IPS DF 19.7 (cell line): ENCODE measurements around the gene COASY.
"Not testable (repeated sequence)": the region's sequence is repeated elsewhere in the genome, so short reads cannot be mapped to it uniquely, and the experiment has no call there.

Source experiments
- DNase-seq: peaks from one replicate; pipeline ENCODE4 v3.0.0-alpha.2; 2013; ENCODE audit warnings: low read depth, low spot score

COASY gene

DNA sequence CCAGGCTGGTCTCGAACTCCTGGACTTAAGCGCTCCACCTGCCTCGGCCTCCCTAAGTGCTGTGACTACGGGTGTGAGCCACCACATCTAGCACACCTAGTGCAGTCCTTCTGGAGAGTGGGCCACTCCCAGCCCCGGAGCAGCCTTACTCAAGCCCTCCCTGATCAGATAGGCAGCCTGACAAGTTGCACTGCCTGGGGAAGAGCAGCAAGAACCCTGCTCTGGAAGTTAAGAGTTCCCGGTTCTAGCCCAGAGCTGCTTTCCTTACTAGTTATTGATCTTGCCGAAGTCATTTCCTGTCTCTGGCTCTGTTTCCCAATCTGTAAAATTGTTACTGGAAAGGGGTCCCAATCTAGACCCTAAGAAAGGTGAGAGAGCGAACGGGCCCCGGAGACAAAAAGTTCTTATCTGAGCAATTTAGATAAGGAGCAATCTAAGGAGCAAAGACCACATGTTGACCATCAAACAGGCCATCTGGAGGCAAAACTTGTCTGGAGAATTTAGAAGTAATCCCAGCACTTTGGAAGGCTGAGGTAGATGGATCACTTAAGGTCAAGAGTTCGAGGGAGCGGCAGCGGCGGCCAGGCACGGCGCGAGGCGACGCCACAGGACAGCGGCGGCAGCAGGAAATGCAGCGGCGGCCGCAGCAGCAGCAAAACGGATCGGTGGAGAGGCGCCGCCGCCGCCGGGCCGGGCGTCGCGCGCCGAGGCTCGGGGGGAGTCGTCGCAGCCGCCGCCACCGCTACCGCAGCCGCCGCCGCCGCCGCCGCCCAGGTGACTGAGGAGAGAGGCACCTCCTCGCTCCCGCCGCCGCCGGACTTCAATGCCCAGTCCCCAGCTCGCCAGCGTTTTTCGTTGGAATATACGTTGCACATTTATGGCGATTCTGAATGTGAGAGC lies 30.2 kb upstream of the COASY start:
- DNase-seq, result no peak

DNA sequence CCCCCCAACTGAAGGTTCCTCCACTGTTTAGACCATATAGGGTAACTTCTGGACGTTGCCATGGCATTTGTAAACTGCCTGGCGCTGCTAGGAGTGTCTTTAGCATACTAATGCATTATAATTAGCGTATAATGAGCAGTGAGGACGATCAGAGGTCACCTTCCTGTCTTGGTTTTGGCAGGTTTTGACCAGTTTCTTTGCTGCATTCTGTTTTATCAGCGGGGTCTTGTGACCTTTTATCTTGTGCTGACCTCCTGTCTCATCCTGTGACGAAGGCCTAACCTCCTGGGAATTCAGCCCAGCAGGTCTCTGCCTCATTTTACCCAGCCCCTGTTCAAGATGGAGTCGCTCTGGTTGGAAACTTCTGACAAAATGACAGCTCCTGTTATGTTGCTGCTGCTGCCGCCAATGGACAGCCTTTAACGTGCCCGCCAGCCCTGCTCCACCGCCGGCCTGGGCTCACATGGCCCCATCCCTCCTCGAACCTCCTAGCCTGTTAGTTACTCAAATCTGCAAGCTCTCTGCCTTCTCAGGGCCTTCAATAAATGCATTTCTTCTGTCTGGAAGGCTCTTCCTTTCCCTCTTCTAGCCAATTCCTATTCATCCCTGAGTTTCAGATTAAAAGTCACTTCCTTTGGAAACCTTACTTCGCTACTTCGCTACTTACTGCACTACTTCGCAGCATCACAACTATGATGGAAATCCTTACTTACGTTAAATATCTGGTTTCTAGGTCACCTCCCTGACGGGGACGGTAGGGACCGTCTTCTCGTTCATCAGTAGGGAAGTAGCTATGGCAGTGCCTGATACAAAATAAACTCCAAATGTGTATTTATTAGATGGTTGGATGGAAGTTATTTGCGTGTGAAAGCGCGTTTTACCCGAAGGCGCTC lies 26.5 kb upstream of the COASY start:
- no peak for DNase-seq

GRCh38 chr17:42536048-42536371 lies 25.9 kb upstream of the COASY start, which contains the start of gene NAGLU:
TSS of gene NAGLU (plus strand) at chr17:42536241. CDS start at chr17:42536273, 32 bp downstream.
- DNase-seq, result no peak

DNA sequence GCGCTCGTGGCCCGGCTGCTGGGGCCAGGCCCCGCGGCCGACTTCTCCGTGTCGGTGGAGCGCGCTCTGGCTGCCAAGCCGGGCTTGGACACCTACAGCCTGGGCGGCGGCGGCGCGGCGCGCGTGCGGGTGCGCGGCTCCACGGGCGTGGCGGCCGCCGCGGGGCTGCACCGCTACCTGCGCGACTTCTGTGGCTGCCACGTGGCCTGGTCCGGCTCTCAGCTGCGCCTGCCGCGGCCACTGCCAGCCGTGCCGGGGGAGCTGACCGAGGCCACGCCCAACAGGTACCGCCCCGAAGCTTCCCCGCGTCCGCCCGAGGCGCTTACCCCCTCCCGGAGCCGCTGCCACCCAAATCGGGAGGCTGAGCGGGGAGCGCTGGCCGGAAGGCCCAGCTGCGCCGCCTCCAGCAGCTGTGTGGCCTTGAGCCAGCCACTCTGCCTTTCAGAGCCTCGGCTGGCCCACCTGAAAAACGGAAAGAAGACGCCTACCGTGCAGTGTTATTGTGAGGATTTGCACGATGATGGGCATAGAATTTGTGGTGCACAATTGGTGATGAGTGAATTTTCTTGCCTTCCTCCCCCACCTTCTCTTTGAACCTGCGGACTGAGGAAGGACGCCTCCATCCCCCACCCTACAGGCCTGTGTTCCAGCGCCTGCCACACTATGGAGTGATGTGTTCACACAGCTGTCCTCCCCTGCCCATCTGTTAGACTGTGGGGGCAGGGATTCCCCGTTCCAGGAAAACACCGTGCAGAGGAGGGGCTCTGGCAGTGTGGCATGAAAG lies 25.4 kb upstream of the COASY start:
- DNase-seq, result no peak

DNA sequence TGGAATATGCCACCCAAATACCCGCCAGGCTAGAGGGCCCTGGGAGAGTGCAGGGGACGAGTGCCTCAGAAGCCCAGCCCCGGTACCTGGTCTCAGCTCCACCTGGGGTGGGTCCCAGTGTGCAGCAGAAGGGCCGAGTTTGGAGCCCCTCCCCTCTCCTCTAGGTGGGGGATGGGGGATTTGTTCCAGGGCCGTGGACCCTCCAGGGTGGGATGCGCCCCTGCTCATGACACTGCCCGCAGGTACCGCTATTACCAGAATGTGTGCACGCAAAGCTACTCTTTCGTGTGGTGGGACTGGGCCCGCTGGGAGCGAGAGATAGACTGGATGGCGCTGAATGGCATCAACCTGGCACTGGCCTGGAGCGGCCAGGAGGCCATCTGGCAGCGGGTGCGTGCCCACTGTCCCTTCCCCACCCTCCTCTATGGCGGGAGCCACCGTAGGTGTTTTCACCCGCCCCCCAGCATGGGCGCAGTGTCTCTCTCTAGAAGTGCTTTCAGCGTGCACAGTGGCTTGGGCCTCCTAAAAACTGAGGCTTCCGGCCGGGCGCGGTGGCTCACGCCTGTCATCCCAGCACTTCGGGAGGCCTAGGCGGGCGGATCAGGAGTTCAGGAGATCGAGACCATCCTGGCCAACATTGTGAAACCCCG lies 24.7 kb upstream of the COASY start:
- no peak for DNase-seq

GRCh38 chr17:42537826-42538451 lies 24.0 kb upstream of the COASY start:
- DNase-seq, result no peak

DNA sequence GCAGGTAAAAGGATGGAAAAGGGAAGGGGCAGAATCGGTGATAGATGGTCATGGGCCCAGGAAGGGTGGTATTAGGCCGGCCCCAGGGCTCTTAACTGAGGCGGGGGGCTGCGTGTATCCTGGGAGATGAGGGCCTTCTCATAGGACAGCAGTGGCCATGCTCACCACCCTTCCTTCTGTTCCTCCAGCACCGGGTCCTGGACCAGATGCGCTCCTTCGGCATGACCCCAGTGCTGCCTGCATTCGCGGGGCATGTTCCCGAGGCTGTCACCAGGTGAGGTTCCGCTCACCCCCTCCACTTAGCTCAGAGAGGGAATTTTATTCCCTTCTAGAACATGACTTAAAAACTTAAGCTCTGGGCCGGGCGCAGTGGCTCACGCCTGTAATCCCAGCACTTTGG lies 23.5 kb upstream of the COASY start:
- no peak for DNase-seq

DNA sequence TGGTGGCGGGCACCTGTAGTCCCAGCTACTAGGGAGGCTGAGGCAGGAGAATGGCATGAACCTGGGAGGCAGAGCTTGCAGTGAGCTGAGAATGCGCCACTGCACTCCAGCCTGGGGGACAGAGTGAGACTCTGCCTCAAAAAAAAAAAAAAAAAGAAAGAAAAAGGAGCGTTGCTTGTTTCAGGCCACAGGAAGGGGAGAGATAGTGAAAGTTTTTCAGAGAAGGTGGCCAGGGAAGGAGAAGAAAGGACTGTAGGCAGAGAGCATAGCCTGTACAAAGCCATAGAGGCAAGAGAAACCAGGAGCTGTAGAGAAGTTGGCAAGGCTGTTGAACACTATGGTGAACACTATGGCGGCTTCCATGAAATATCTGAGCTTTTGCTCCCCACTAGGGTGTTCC lies 21.4 kb upstream of the COASY start:
- not testable (repeated sequence) for DNase-seq

GRCh38 chr17:42541041-42541833 lies 20.7 kb upstream of the COASY start:
- DNase-seq, result no peak

DNA sequence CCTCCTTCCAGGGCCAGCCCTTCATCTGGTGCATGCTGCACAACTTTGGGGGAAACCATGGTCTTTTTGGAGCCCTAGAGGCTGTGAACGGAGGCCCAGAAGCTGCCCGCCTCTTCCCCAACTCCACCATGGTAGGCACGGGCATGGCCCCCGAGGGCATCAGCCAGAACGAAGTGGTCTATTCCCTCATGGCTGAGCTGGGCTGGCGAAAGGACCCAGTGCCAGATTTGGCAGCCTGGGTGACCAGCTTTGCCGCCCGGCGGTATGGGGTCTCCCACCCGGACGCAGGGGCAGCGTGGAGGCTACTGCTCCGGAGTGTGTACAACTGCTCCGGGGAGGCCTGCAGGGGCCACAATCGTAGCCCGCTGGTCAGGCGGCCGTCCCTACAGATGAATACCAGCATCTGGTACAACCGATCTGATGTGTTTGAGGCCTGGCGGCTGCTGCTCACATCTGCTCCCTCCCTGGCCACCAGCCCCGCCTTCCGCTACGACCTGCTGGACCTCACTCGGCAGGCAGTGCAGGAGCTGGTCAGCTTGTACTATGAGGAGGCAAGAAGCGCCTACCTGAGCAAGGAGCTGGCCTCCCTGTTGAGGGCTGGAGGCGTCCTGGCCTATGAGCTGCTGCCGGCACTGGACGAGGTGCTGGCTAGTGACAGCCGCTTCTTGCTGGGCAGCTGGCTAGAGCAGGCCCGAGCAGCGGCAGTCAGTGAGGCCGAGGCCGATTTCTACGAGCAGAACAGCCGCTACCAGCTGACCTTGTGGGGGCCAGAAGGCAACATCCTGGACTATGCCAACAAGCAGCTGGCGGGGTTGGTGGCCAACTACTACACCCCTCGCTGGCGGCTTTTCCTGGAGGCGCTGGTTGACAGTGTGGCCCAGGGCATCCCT lies 18.5 kb upstream of the COASY start:
- DNase-seq, result no peak

DNA sequence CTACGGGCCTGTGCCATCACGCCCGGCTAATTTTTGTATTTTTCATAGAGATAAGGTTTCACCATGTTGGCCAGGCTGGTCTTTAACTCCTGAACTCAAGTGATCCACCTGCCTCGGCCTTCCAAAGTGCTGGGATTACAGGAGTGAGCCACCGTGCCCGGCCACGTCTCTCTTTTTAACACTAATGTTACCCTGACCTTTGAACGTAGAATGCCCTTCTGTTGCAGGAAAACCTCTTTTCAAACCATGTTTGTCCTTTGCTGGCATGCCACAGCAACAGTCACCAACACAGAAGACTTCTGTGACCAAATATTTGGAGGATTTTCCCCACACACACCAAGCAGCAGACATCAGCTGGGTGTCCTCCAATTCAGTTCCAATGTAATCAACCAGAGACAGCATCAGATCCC lies 17.1 kb upstream of the COASY start:
- DNase-seq, result no peak

DNA sequence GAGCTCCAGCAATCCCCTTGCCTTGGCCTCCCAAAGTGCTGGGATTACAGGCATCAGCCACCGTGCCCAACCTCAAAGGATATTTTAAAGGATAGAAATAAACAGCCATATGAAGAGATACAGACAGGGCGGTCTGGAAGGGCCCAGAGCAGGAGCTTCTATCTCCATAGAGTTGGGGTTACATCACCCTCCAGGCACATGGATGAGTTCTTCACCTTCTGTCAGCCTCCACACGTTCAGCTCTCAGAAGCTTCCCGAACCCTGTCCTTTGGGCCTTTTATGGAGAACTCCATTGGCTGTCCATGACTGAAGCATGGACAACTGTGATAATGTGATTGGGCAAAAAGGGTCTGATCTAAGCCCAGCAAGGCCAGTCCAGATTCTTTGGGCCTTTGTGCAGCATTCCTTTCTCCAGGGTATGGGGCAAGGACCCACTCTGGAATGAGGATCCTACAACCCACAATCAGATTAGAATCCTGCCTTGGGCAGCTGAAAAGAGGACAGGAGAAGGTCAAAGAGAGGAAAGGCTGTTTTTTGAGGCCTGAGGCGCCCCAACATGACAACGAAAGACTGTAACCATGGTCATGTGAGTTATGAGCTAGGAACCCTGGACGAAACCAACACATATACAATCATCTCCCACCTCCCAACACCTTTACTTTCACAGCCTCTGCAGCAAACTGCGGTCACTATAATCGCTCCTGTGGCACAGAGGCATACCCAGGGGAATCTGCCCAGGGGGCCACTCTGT lies 16.0 kb upstream of the COASY start:
- not testable (repeated sequence) for DNase-seq

- DNase-seq, result no peak
These were observed 14.9 kb upstream of the COASY start for GRCh38 chr17:42547001-42547461.

- DNase-seq, result no peak
These were observed 14.3 kb upstream of the COASY start for GRCh38 chr17:42547698-42548069.

GRCh38 chr17:42548070-42548837 lies 13.7 kb upstream of the COASY start:
- DNase-seq, result no peak

GRCh38 chr17:42548993-42549755 lies 12.8 kb upstream of the COASY start:
- DNase-seq, result no peak

DNA sequence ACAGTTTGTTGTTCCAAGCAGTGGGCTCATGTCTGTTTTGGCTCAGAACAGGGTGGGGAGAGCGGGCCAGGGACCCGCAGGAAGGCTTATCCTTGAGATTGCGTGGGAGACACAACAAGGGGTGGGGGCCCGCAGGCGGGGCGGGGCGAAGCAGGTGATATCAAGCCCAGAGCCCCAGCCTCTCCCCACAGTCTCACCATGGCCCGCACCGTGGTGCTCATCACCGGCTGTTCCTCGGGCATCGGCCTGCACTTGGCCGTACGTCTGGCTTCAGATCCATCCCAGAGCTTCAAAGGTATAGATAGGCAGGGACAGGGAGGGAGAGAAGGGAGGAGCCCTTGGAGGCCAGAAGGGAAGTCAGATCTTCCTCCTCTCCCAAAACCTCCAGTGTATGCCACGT lies 9.2 kb upstream of the COASY start, which contains the start of gene HSD17B1:
Gene HSD17B1 (plus strand): TSS at position 188 of the 400 bp plus-strand sequence. CDS start 11 bp downstream, at position 199.
- DNase-seq, result not testable (repeated sequence)
